ENCODE data around the gene CHSY3. TPM values are rescaled to one million over a fixed set of nuclear protein-coding genes. Genes with fewer than 3 reads are reported as not detected.
A peak's percentile ranks its signal among the peaks of the same experiment; 100 is the strongest.

The CHSY3 gene
- total RNA-seq, 4 donors from 2014 or later = 1.7 to 5.6 (median 4.0) TPM

DNA sequence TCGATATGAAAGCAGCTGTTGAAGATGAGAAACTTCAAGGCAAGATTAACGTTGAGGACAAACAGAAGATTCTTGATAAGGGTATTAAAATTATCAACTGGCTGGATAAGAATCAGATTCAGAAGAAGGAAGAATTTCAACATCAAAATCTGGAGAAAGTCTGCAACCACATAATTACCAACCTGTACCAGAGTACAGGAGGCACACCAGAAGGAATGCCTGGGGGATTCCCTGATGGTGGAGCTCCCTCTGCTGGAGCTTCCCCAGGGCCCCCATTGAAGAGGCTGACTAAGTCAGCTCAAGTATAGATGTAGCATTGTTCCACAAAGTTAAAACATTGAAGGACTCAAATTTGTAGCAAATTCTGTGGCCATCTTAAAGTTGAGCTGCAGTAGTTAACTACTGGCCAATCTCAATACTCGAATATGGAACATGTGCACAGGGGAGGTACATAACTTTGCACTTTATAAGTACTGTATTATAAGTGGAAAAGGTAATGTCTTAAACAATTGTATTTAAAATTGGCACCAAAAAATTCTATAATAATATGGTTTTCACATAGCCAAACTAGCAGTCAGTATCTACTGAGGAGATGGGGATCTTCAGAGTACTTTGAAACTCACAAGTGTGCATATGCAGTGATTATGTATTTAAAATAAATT lies 237.5 kb downstream of the CHSY3 start:
- Histone ChIP-seq H3K27me3 (no peaks in the 10 kb centered on the region), H3K4me1 (no peaks in the 10 kb centered on the region), H3K9me3 (no peaks in the 10 kb centered on the region), H3K36me3 (no peaks in the 10 kb centered on the region), H3K4me3 (replicated peaks in 1 of 3) (no peak overlapping the region), H3K27ac (no peak overlapping the region)
- WGBS, 2 donors = 65 to 71% methylated on average over 3 of the region's 3 CpGs
- intact Hi-C loops (cut with DNase I) = no loop called here
- DNase-seq = peak; percentile 20 to 44
- no peak for TF ChIP-seq POLR2A (IDR thresholded peaks at IDR 0.05)
- TF ChIP-seq, protein P1, sequence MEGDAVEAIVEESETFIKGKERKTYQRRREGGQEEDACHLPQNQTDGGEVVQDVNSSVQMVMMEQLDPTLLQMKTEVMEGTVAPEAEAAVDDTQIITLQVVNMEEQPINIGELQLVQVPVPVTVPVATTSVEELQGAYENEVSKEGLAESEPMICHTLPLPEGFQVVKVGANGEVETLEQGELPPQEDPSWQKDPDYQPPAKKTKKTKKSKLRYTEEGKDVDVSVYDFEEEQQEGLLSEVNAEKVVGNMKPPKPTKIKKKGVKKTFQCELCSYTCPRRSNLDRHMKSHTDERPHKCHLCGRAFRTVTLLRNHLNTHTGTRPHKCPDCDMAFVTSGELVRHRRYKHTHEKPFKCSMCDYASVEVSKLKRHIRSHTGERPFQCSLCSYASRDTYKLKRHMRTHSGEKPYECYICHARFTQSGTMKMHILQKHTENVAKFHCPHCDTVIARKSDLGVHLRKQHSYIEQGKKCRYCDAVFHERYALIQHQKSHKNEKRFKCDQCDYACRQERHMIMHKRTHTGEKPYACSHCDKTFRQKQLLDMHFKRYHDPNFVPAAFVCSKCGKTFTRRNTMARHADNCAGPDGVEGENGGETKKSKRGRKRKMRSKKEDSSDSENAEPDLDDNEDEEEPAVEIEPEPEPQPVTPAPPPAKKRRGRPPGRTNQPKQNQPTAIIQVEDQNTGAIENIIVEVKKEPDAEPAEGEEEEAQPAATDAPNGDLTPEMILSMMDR (IDR thresholded peaks at IDR 0.05) = peak in 4 of 6 experiments; percentile 9 to 54 (median 26)

DNA sequence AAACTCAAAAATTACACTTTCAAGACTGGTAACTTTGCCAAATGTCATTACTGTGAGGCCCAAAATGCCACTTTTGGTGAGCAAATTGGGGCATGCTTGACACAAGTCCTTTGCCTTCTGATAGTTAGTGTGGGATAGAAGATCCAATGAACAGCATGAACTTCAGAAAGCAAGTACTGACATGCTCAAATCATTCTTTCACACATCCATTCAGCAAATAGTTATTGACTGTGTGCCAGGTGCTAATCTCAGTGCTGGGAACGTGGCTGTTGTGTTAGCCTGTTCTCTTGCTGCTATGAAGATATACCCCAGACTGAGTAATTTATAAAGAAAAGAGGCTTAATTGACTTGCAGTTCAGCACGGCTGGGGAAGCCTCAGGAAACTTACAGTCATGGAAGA lies 247.0 kb downstream of the CHSY3 start:
- TF ChIP-seq, protein P1 (IDR thresholded peaks at IDR 0.05) = no peak
- no peak for TF ChIP-seq POLR2A (IDR thresholded peaks at IDR 0.05)
- Histone ChIP-seq H3K4me3 (replicated peaks in 1 of 3) (no peak overlapping the region), H3K27me3 (no peaks in the 10 kb centered on the region), H3K36me3 (no peaks in the 10 kb centered on the region), H3K4me1 (no peaks in the 10 kb centered on the region), H3K9me3 (no peaks in the 10 kb centered on the region), H3K27ac (no peak overlapping the region)
- no peak for DNase-seq
- intact Hi-C loops (cut with DNase I) = no loop called here
- WGBS, 2 donors = 52 to 57% methylated on average over 2 of the region's 2 CpGs

DNA sequence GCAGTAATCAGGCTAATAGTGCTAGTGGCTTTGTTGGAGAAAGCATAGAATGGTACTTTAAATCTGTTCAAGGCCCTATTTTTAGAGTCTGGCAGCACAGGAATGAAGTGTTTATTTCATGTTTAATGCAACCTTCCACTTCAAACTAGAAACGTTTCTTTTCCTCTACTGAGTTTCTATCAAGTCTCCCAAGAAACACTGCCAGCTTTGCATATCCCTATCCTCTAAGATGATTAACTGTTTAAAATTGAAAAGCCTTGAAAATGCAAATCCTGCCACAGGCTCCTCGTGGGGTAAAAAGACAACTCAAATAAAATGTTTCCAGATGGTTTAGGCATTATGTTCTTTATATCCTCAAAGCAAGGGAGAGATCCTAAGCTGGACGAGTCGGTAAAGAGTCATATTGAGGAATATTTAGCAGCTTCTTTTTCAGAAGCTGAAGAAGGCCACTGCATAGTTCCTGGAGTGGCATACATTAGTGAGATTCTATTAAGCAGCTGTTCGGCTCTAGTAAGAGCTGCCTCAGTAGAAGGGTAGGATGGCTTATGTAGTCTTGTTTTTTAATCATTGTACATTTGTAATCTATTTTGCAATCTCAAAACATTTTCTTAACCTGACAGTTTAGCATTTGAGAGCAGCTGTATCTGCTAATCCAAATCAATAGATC lies 251.2 kb downstream of the CHSY3 start:
- no peak overlapping the region for H3K27ac ChIP-seq
- H3K27me3 ChIP-seq = no peaks in the 10 kb centered on the region
- TF ChIP-seq POLR2A (IDR thresholded peaks at IDR 0.05) = no peak
- TF ChIP-seq, protein P1 (IDR thresholded peaks at IDR 0.05) = no peak
- intact Hi-C loops (cut with DNase I) = no loop called here
- no peak overlapping the region for H3K4me3 ChIP-seq (replicated peaks in 1 of 3)
- no peaks in the 10 kb centered on the region for H3K36me3 ChIP-seq
- H3K4me1 ChIP-seq = no peaks in the 10 kb centered on the region
- no peak for DNase-seq
- 45 to 52% methylated on average over 5 of the region's 5 CpGs for WGBS, 2 donors
- no peaks in the 10 kb centered on the region for H3K9me3 ChIP-seq

GRCh38 chr5:130158036-130158435 lies 253.8 kb downstream of the CHSY3 start:
- Histone ChIP-seq H3K9me3 (no peaks in the 10 kb centered on the region), H3K27me3 (no peaks in the 10 kb centered on the region), H3K4me3 (replicated peaks in 1 of 3) (no peak overlapping the region), H3K36me3 (no peaks in the 10 kb centered on the region), H3K27ac (no peak overlapping the region), H3K4me1 (no peaks in the 10 kb centered on the region)
- WGBS, 2 donors = 90 to 92% methylated on average over 3 of the region's 3 CpGs
- intact Hi-C loops (cut with DNase I) = no loop called here
- no peak for TF ChIP-seq POLR2A (IDR thresholded peaks at IDR 0.05)
- TF ChIP-seq, protein P1 (IDR thresholded peaks at IDR 0.05) = no peak
- no peak for DNase-seq

DNA sequence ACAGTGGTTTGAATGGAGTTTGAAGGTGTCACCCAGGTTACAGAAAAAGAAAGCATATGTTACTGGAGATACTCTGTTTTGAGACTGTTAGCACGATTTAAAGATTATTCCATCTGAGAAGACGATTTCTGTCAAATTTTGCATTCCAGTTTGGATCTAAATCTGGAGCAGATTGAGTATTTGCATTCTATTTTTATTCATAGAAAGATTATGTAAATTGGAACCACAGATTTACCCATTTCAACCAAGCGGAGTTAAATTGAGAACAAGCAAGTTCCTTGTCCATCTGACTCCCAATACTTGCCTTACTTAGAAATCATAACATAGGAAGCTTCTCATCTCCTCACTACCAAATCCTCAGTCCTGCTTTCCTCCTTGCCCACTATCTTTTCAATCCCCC lies 255.7 kb downstream of the CHSY3 start:
- intact Hi-C loops (cut with DNase I) = no loop called here
- no peak for TF ChIP-seq POLR2A (IDR thresholded peaks at IDR 0.05)
- TF ChIP-seq, protein P1 (IDR thresholded peaks at IDR 0.05) = no peak

More for the DNA sequence above, 255.7 kb downstream of the CHSY3 start:
- 91 to 96% methylated on average over 3 of the region's 3 CpGs for WGBS, 2 donors
- H3K27me3 ChIP-seq = no peaks in the 10 kb centered on the region
- H3K27ac ChIP-seq = no peak overlapping the region
- H3K4me1 ChIP-seq = no peaks in the 10 kb centered on the region
- no peaks in the 10 kb centered on the region for H3K36me3 ChIP-seq
- H3K4me3 ChIP-seq (replicated peaks in 1 of 3) = no peak overlapping the region
- H3K9me3 ChIP-seq = no peaks in the 10 kb centered on the region
- DNase-seq = no peak
